ENCODE measurements around the gene PRMT7.

DNA sequence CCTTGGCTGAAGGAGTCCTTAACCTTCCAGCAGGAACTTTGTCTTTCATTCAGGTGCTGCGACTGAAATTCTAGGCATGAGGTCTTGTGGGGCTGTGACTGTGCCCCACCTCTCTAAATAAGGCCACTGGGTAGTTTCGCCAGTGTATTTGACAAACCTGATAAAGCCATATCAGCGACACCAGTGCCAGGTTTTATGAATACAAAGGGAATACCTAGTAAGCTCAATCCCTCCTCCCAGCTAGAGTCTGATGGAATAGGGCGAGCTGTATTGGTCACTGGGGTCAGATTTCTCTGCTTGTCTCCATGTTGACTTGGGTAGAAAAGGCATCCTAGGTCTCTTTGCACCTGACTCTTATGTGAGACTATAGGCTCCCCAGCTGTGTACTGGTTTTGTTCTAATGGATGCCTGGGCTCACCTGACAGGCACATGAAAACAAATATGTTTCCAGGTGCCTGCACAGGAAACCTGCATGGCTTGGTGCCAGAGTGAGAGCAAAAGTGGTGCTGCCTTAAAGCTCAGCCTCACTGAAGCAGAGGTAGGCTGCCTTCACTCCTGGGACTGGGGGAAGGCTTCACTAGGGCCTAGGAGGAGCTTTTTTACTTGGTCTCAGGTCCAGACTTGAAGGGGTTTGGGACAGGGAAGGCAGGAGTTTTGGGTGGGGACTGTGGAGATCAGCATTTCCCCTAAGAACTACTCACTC lies 38.2 kb upstream of the PRMT7 start:
- TF ChIP-seq CTCF (IDR thresholded peaks at IDR 0.05) (no peak), EZH2 (IDR thresholded peaks at IDR 0.05; ENCODE audit: borderline replicate concordance, insufficient read depth, low read depth, low read length, poor library complexity, severe bottlenecking) (no peak)
